Measurements from ENCODE around the gene RABGAP1L. TPM values are rescaled to one million over a fixed set of nuclear protein-coding genes. Genes with fewer than 3 reads are reported as not detected.

The RABGAP1L gene
- total RNA-seq, 1 experiment from 2014 or later, result 76.9 TPM

GRCh38 chr1:174940646-174941175, 781.4 kb downstream of the RABGAP1L start (continued):
- TF ChIP-seq ATF3 (CRISPR knock-in tag; conservative IDR thresholded peaks at IDR 0.05) (no peak), SOX15 (CRISPR knock-in tag; IDR thresholded peaks at IDR 0.05) (no peak)

GRCh38 chr1:174942547-174943255, 783.4 kb downstream of the RABGAP1L start:
- Mint-ChIP-seq H3K27me3 (ENCODE audit: low read depth) (no peaks in the 10 kb centered on the region), H3K36me3 (peaks cover 5% of the 10 kb centered on the region; the same call in 1 of the 2 replicates), H3K9me3 (no peaks in the 10 kb centered on the region), H3K4me3 (no peak overlapping the region), H3K27ac (peak overlapping the region; percentile 19; the same call in 1 of the 2 replicates), H3K4me1 (peaks cover 26% of the 10 kb centered on the region)
- CTCF ChIA-PET, result interaction anchor here (0.6 to 1.0 kb wide), 2 partner anchors 44 to 159 kb away, joined by 3 to 4 read pairs; no protein-coding TSS in a partner anchor
- POLR2A ChIA-PET, result no interaction called here
- TF ChIP-seq ZNF121 (CRISPR knock-in tag; IDR thresholded peaks at IDR 0.05), result no peak
- TF ChIP-seq PRRX2 (CRISPR knock-in tag; IDR thresholded peaks at IDR 0.05), result no peak
- no peak for TF ChIP-seq CTCF (IDR thresholded peaks at IDR 0.05)
- no peak for DNase-seq (ENCODE audit: low spot score)
- ATAC-seq, result no peak; the same call in 1 of the 2 replicates

GRCh38 chr1:174946031-174946430, 786.7 kb downstream of the RABGAP1L start:
- H3K27ac Mint-ChIP-seq, result no peak overlapping the region
- ChIA-PET POLR2A (no interaction called here), CTCF (no interaction called here)
- H3K27me3 Mint-ChIP-seq (ENCODE audit: low read depth), result no peaks in the 10 kb centered on the region
- no peak overlapping the region for H3K4me3 Mint-ChIP-seq
- no peaks in the 10 kb centered on the region for H3K9me3 Mint-ChIP-seq
- ATAC-seq (no peak), DNase-seq (ENCODE audit: low spot score) (no peak)
- no peak for TF ChIP-seq CREM (CRISPR knock-in tag; IDR thresholded peaks at IDR 0.05)
- TF ChIP-seq, protein P1, sequence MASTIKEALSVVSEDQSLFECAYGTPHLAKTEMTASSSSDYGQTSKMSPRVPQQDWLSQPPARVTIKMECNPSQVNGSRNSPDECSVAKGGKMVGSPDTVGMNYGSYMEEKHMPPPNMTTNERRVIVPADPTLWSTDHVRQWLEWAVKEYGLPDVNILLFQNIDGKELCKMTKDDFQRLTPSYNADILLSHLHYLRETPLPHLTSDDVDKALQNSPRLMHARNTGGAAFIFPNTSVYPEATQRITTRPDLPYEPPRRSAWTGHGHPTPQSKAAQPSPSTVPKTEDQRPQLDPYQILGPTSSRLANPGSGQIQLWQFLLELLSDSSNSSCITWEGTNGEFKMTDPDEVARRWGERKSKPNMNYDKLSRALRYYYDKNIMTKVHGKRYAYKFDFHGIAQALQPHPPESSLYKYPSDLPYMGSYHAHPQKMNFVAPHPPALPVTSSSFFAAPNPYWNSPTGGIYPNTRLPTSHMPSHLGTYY (CRISPR knock-in tag; IDR thresholded peaks at IDR 0.05), result no peak
- TF ChIP-seq FOXP1 (CRISPR knock-in tag; IDR thresholded peaks at IDR 0.05; ENCODE audit: borderline replicate concordance), result no peak
- TF ChIP-seq, protein P2, sequence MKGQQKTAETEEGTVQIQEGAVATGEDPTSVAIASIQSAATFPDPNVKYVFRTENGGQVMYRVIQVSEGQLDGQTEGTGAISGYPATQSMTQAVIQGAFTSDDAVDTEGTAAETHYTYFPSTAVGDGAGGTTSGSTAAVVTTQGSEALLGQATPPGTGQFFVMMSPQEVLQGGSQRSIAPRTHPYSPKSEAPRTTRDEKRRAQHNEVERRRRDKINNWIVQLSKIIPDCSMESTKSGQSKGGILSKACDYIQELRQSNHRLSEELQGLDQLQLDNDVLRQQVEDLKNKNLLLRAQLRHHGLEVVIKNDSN (CRISPR knock-in tag; IDR thresholded peaks at IDR 0.05), result no peak
- no peak for TF ChIP-seq GTF2I (CRISPR knock-in tag; conservative IDR thresholded peaks at IDR 0.05)
- TF ChIP-seq, protein P3, sequence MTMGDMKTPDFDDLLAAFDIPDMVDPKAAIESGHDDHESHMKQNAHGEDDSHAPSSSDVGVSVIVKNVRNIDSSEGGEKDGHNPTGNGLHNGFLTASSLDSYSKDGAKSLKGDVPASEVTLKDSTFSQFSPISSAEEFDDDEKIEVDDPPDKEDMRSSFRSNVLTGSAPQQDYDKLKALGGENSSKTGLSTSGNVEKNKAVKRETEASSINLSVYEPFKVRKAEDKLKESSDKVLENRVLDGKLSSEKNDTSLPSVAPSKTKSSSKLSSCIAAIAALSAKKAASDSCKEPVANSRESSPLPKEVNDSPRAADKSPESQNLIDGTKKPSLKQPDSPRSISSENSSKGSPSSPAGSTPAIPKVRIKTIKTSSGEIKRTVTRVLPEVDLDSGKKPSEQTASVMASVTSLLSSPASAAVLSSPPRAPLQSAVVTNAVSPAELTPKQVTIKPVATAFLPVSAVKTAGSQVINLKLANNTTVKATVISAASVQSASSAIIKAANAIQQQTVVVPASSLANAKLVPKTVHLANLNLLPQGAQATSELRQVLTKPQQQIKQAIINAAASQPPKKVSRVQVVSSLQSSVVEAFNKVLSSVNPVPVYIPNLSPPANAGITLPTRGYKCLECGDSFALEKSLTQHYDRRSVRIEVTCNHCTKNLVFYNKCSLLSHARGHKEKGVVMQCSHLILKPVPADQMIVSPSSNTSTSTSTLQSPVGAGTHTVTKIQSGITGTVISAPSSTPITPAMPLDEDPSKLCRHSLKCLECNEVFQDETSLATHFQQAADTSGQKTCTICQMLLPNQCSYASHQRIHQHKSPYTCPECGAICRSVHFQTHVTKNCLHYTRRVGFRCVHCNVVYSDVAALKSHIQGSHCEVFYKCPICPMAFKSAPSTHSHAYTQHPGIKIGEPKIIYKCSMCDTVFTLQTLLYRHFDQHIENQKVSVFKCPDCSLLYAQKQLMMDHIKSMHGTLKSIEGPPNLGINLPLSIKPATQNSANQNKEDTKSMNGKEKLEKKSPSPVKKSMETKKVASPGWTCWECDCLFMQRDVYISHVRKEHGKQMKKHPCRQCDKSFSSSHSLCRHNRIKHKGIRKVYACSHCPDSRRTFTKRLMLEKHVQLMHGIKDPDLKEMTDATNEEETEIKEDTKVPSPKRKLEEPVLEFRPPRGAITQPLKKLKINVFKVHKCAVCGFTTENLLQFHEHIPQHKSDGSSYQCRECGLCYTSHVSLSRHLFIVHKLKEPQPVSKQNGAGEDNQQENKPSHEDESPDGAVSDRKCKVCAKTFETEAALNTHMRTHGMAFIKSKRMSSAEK (CRISPR knock-in tag; IDR thresholded peaks at IDR 0.05; ENCODE audit: borderline replicate concordance), result no peak
- TF ChIP-seq ESRRA (CRISPR knock-in tag; IDR thresholded peaks at IDR 0.05; ENCODE audit: borderline replicate concordance), result no peak
- peaks cover 7% of the 10 kb centered on the region for H3K4me1 Mint-ChIP-seq
- H3K36me3 Mint-ChIP-seq, result peaks cover 2% of the 10 kb centered on the region
